NB4 (cell line): Measurements from ENCODE around the gene LMOD1.

ENCODE experiments used
- DNase-seq: peaks from one replicate; pipeline ENCODE4 v3.0.0; 2010; ENCODE audit warnings: low read depth
- H3K4me3 ChIP-seq: one replicate; pipeline ENCODE4 v1.5.1; 2011; ENCODE audit warnings: mild to moderate bottlenecking, low read depth, low read length, moderate library complexity
- CTCF ChIP-seq: IDR thresholded peaks from one replicate; pipeline ENCODE4 v1.5.1; 2012; ENCODE audit warnings: low read depth, low read length
- MAX ChIP-seq: IDR thresholded peaks from 2 replicates; pipeline ENCODE4 v1.6.1; 2011; ENCODE audit warnings: low read depth, low read length
- MYC ChIP-seq: IDR thresholded peaks from 2 replicates; pipeline ENCODE4 v1.6.1; 2011; ENCODE audit warnings: low read depth, low read length
- POLR2A ChIP-seq: IDR thresholded peaks from 2 replicates; pipeline ENCODE4 v1.6.1; 2011; ENCODE audit warnings: mild to moderate bottlenecking; ENCODE audit not compliant: insufficient read length; ENCODE audit errors: extremely low read depth

The LMOD1 gene

GRCh38 chr1:201849372-201850052 lies 96.8 kb downstream of the LMOD1 start:
- DNase-seq, result no peak
- no peak for TF ChIP-seq MAX
- no peak for TF ChIP-seq CTCF
- no peak for TF ChIP-seq POLR2A
- TF ChIP-seq MYC, result no peak
- no peak overlapping the region for H3K4me3 ChIP-seq

- no peak overlapping the region for H3K4me3 ChIP-seq
- TF ChIP-seq CTCF (no peak), POLR2A (no peak), MAX (no peak), MYC (no peak)
- no peak for DNase-seq
Measured at GRCh38 chr1:201848230-201848629, 98.1 kb downstream of the LMOD1 start.

GRCh38 chr1:201847150-201847549 lies 99.2 kb downstream of the LMOD1 start:
- no peak for DNase-seq
- no peak overlapping the region for H3K4me3 ChIP-seq
- no peak for TF ChIP-seq MAX
- no peak for TF ChIP-seq POLR2A
- TF ChIP-seq MYC, result no peak
- TF ChIP-seq CTCF, result no peak
